BLaER1 (cell line): ENCODE measurements around the gene OTUD6A.

Source experiments
- H3K27ac ChIP-seq: shearing (Covaris generic); formaldehyde crosslinking; 2 replicates; pipeline ENCODE4 v1.8.1; 2022
- H3K27me3 ChIP-seq: shearing (Covaris generic); formaldehyde crosslinking; 2 replicates; pipeline ENCODE4 v1.8.1; 2022
- H3K36me3 ChIP-seq: shearing (Covaris generic); formaldehyde crosslinking; 2 replicates; pipeline ENCODE4 v1.8.1; 2022
- H3K4me1 ChIP-seq: shearing (Covaris generic); formaldehyde crosslinking; 2 replicates; pipeline ENCODE4 v1.8.1; 2022
- H3K4me2 ChIP-seq: shearing (Covaris generic); formaldehyde crosslinking; 2 replicates; pipeline ENCODE4 v1.8.1; 2022
- H3K4me3 ChIP-seq: shearing (Covaris generic); formaldehyde crosslinking; 2 replicates; pipeline ENCODE4 v1.8.1; 2022
- H3K9ac ChIP-seq: shearing (Covaris generic); formaldehyde crosslinking; 2 replicates; pipeline ENCODE4 v1.8.1; 2022
- H3K9me3 ChIP-seq: shearing (Covaris generic); formaldehyde crosslinking; 2 replicates; pipeline ENCODE4 v1.8.1; 2022
- H4K20me1 ChIP-seq: shearing (Covaris generic); formaldehyde crosslinking; 2 replicates; pipeline ENCODE4 v1.8.1; 2022
- Cebpa-rat ChIP-seq: shearing (Covaris generic); IDR thresholded peaks from 2 replicates; pipeline ENCODE4 v1.8.1; 2022

Gene OTUD6A, protein sequence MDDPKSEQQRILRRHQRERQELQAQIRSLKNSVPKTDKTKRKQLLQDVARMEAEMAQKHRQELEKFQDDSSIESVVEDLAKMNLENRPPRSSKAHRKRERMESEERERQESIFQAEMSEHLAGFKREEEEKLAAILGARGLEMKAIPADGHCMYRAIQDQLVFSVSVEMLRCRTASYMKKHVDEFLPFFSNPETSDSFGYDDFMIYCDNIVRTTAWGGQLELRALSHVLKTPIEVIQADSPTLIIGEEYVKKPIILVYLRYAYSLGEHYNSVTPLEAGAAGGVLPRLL

DNA sequence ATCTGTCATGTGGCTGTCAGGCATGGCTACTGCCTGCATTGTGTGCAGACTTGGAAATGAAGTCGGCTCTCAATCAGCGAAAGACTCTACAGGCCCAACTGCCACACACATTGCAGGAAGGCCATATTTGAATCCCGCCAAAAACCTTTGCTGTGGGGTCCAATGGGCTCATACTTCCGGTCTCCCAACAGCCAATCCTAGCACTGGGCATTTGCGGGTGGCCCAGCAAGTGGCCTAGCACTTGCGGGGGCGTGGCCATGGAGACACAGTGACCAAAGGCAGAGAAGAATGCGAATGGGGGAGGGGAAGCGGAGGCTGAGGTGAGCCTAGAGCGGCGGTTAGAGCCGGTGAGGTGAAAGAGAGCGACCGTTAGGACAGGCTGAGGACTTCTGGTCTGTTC is at the start of gene OTUD6A:
Gene OTUD6A (plus strand): TSS at position 382 of the 400 bp plus-strand sequence. CDS start 68 bp downstream, outside the sequence.
- H3K4me3 ChIP-seq, result no peak within 1 kb of the TSS

DNA sequence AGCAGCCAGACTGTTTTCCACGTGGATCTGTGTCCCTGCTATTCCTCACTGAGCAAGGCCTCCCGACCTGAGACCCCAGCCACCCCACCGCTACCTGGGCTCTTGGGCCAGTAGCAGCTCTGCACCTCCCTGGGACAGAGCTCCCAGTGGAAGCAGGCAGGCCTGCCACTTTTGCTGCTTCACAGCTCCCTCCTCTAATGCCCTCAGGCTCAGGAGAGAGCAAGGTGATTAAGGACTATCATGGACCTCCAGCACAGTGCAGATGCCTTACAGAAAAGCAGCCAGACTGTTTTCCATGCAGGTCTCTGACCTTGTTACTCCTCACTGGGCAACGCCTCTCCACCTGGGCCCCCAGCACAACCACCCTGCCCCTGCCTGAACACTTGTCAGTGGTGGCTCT is 49.5 kb upstream of the OTUD6A start:
- TF ChIP-seq Cebpa-rat, result no peak
- no peak overlapping the region for H3K9ac ChIP-seq
- H3K4me3 ChIP-seq, result no peak overlapping the region
- H4K20me1 ChIP-seq, result no peaks in the 10 kb centered on the region
- no peaks in the 10 kb centered on the region for H3K36me3 ChIP-seq
- no peak overlapping the region for H3K27ac ChIP-seq
- no peak overlapping the region for H3K4me2 ChIP-seq
- peaks cover 81% of the 10 kb centered on the region for H3K27me3 ChIP-seq
- H3K4me1 ChIP-seq, result no peaks in the 10 kb centered on the region
- H3K9me3 ChIP-seq, result no peaks in the 10 kb centered on the region

More for the DNA sequence above, at the start of gene OTUD6A:
- Histone ChIP-seq H3K4me1 (no peaks in the 10 kb centered on the region), H3K27me3 (peaks cover 47% of the 10 kb centered on the region), H4K20me1 (no peaks in the 10 kb centered on the region), H3K9me3 (peaks cover 18% of the 10 kb centered on the region; the same call in 1 of the 2 replicates), H3K4me2 (no peak within 1 kb of the TSS), H3K9ac (no peak within 1 kb of the TSS), H3K27ac (no peak within 1 kb of the TSS), H3K36me3 (no peaks in the 10 kb centered on the region)
- no peak for TF ChIP-seq Cebpa-rat

DNA sequence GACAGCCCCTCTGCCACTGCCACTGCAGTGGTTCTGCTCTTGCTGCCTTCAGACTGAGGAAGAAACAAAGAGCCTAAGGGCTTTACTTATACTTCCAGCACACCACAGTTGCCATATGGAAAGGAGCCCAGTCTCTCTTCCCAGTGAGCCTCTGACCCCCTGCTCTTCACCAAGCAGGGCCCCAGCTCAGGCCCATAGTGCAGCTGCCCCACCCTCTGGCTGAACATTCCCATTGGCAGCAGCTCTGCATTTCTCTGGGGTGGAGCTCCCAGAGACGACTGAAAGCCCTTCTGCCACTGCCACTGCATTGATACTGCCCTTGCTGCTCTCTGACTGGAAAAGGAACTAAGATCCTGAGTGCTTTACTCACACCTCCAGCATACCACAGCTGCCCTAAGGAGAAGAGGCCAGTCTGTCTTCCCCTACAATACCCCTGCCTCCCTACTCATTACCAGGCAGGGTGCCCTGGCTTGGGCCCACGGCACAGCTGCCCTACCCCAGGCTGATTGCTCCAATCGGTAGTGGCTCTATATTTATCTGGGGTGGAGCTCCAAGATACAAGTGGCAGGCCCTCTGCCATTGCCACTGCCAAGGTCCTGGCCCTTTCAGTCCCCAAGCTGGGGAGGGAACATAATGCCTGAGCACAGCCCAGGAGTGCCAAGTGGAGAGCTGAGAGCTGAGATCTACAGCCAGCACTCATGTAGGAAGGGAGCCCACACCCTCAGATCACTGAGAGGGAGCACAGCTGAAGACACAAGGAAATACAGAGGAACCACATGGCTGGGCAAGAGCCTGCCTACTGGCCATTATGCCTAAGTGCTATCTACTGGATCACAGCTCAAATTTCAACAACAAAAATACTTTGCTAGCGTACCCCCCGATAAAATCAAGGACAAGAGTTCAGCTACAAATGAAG is 48.5 kb upstream of the OTUD6A start:
- H3K36me3 ChIP-seq, result no peaks in the 10 kb centered on the region
- peaks cover 78% of the 10 kb centered on the region for H3K27me3 ChIP-seq
- no peak overlapping the region for H3K9ac ChIP-seq

DNA sequence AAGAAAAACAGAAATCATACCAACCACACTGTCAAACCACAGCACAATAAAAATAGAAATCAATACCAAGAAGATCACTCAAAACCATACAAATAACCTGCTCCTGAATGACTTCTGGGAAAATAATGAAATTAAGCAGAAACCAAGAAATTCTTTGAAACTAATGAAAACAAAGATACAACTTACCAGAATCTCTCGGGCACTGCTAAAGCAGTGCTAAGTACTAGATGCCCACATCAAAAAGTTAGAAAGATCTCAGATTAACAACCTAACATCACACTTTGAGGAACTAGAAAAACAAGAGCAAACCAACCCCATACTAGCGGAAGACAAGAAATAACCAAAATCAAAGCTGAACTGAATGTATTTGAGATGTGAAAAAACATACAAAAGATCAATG is 45.7 kb upstream of the OTUD6A start:
- Histone ChIP-seq H3K36me3 (no peaks in the 10 kb centered on the region), H4K20me1 (no peaks in the 10 kb centered on the region), H3K9me3 (peaks cover 15% of the 10 kb centered on the region; the same call in 1 of the 2 replicates), H3K27me3 (peaks cover 65% of the 10 kb centered on the region), H3K27ac (no peak overlapping the region), H3K4me3 (no peak overlapping the region), H3K9ac (no peak overlapping the region), H3K4me2 (no peak overlapping the region), H3K4me1 (no peaks in the 10 kb centered on the region)
- no peak for TF ChIP-seq Cebpa-rat

More for the DNA sequence above, 48.5 kb upstream of the OTUD6A start:
- Histone ChIP-seq H3K27ac (no peak overlapping the region), H3K4me3 (no peak overlapping the region), H3K4me2 (no peak overlapping the region), H4K20me1 (no peaks in the 10 kb centered on the region), H3K4me1 (no peaks in the 10 kb centered on the region), H3K9me3 (peaks cover 9% of the 10 kb centered on the region; the same call in 1 of the 2 replicates)
- TF ChIP-seq Cebpa-rat, result no peak

DNA sequence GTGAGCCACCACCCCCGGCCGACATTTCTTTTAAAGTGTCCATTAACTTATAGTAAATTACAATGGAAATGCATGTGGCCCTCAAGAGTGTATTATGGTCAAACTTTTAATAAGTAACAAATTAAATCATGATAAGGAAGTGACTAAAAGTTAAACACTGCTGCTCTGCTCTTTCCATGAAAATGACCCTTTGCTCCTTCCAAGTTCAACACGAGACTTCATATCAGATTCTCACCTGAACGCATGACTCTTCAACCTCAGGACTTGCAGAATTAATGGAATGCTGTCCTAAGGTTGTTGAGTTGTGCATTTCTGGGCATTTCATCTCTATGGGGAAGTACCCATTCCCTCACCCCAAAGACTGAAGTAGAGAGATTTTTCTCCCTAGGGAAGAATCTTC is 39.6 kb upstream of the OTUD6A start:
- no peak overlapping the region for H3K9ac ChIP-seq
- no peak for TF ChIP-seq Cebpa-rat
- no peak overlapping the region for H3K4me2 ChIP-seq
- H3K4me1 ChIP-seq, result peaks cover 15% of the 10 kb centered on the region
- H3K4me3 ChIP-seq, result no peak overlapping the region
- peaks cover 15% of the 10 kb centered on the region; the same call in 1 of the 2 replicates for H3K9me3 ChIP-seq
- no peaks in the 10 kb centered on the region for H3K36me3 ChIP-seq
- no peak overlapping the region for H3K27ac ChIP-seq
- H4K20me1 ChIP-seq, result no peaks in the 10 kb centered on the region
- H3K27me3 ChIP-seq, result peaks cover 66% of the 10 kb centered on the region

DNA sequence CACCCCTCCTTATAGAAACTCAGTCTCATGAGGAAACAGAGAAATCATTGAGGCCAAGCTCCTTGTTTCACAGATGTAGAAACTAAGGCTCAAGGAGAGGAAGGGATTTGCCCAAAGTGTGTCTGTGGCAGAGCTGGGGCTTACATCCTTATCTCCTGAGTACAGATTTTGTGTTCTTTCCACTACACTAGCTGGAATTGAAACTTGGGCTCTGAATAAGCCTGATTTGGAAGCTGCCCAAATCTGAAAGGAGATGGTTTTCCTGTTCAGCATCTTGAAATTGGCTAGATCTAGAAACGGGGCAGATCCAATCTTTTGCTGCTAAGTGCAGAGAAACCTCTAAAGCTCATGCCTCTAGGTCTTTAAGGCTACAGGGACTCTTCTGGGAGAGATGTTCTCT is 36.8 kb upstream of the OTUD6A start:
- H3K36me3 ChIP-seq, result no peaks in the 10 kb centered on the region
- H3K4me1 ChIP-seq, result peaks cover 15% of the 10 kb centered on the region
- no peaks in the 10 kb centered on the region for H3K9me3 ChIP-seq
- no peak overlapping the region for H3K9ac ChIP-seq
- H3K4me2 ChIP-seq, result peak overlapping the region; percentile 23
- H4K20me1 ChIP-seq, result no peaks in the 10 kb centered on the region; the same call in 1 of the 2 replicates
- H3K27ac ChIP-seq, result no peak overlapping the region
- no peak for TF ChIP-seq Cebpa-rat
- no peak overlapping the region for H3K4me3 ChIP-seq
- H3K27me3 ChIP-seq, result peaks cover 89% of the 10 kb centered on the region

DNA sequence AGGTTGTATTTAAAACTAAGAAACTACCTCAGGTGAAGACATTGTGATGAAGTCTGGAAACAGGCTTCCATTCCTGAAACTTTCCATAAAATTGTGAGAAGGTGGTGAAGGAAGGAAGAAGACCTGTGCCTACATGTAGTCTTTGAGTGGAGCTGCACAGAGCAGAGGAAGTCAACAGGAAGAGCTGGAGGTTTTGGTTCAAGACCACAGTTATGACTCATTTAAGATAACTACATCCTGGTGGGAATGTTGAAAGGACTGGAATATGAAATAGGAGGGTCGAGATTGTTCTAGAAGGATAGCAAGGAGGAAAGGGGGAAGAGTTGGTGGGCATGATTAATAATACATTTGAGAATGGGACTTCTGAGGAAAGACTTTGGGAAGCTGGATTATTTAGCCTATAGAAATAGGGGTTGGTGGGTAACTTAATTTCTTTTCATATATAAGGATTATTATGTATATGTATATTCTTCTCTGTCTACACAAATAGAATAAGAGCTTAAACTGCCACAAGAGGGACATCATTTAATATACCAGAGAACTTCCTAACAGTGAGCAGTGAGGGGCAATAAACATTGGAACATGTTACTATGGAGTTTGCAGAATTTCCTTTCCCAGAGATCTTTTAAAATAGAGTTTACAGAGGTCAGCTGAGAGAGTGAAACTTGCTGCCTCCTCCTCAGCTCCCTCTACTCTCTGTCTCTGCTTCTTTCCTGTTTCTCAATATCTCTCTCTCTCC is 36.0 kb upstream of the OTUD6A start:
- Histone ChIP-seq H3K27ac (no peak overlapping the region), H3K36me3 (no peaks in the 10 kb centered on the region), H3K4me2 (peak overlapping the region; percentile 23), H3K4me1 (peaks cover 18% of the 10 kb centered on the region), H3K9me3 (no peaks in the 10 kb centered on the region), H3K27me3 (peaks cover 91% of the 10 kb centered on the region), H3K4me3 (no peak overlapping the region), H4K20me1 (no peaks in the 10 kb centered on the region; the same call in 1 of the 2 replicates), H3K9ac (no peak overlapping the region)
- TF ChIP-seq Cebpa-rat, result no peak

DNA sequence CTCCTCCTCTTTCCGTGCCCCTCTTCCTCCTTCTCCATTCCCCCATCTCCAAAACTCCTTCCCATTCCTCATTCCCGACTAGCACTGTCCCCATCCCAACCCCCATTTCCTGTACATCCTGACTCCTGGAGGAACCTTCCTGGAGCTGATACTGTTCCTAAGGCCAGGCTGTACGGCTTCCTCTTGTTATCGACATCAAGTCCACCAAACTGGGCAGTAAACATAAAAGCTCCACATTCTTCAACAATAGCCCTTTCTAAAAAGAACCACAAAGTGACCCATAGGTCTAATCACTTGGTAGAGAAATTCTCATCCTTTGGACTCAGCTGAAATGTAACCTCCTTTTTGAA is 35.4 kb upstream of the OTUD6A start:
- no peak for TF ChIP-seq Cebpa-rat
- Histone ChIP-seq H3K27ac (no peak overlapping the region), H3K4me1 (peaks cover 23% of the 10 kb centered on the region), H3K4me2 (no peak overlapping the region), H4K20me1 (no peaks in the 10 kb centered on the region; the same call in 1 of the 2 replicates), H3K9ac (no peak overlapping the region), H3K27me3 (peaks cover 90% of the 10 kb centered on the region), H3K9me3 (no peaks in the 10 kb centered on the region), H3K36me3 (no peaks in the 10 kb centered on the region), H3K4me3 (no peak overlapping the region)

DNA sequence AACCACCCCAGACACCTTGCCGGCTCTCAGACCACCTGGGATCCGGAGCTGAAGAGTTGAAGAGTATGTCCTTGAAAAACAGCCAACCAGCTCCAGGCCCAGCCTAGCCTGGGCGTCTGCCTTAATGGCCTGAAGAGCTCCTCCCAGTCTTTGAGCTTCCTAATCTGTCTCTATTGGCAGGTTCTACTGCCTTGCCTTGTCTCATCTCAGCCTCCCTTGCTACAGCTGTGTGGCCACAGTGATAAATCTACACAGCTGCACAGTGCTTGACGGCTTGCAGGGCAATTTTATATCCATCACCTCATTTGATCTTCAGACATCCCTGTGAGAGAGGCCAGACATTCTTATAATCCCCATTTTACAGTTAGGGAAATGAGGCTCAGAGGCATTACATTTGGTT is 32.4 kb upstream of the OTUD6A start:
- Histone ChIP-seq H4K20me1 (no peaks in the 10 kb centered on the region; the same call in 1 of the 2 replicates), H3K27ac (no peak overlapping the region), H3K4me3 (no peak overlapping the region), H3K4me2 (no peak overlapping the region), H3K27me3 (peaks cover 78% of the 10 kb centered on the region), H3K9ac (no peak overlapping the region), H3K4me1 (peaks cover 50% of the 10 kb centered on the region), H3K9me3 (no peaks in the 10 kb centered on the region), H3K36me3 (no peaks in the 10 kb centered on the region)
- TF ChIP-seq Cebpa-rat, result no peak
